ENCODE measurements around the gene STAT3. TPM values are rescaled to one million over a fixed set of nuclear protein-coding genes. Genes with fewer than 3 reads are reported as not detected.
"Not testable (repeated sequence)": the region's sequence is repeated elsewhere in the genome, so short reads cannot be mapped to it uniquely, and the experiment has no call there.

The STAT3 gene
- polyA plus RNA-seq, 3 donors from 2014 or later: 110 to 205 (median 127) TPM

DNA sequence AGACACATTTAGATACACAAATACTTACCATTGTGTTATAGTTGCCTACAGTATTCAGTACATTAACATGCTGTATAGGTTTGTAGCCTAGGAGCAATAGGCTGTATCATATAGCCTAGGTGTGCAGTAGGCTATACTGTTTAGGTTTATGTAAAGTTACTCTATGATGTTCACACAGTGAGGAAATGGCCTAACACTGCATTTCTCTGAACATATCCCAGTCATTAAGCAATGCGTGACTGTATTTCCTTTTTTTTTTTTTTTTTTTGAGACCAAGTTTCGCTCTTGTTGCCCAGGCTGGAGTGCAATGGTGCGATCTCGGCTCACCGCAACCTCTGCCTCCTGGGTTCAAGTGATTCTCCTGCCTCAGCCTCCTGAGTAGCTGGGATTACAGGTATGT lies 29.7 kb upstream of the STAT3 start:
- Mint-ChIP-seq H3K27me3 (ENCODE audit: low read depth in 3 of 3) (peaks cover 10 to 21% (median 15%) of the 10 kb centered on the region in 3 donors), H3K4me1 (peaks cover 6 to 10% of the 10 kb centered on the region in 2 donors)
- H3K9me3 Mint-ChIP-seq, DNase-seq, H3K27ac Mint-ChIP-seq, H3K36me3 Mint-ChIP-seq, H3K4me3 Mint-ChIP-seq: not testable (repeated sequence)

DNA sequence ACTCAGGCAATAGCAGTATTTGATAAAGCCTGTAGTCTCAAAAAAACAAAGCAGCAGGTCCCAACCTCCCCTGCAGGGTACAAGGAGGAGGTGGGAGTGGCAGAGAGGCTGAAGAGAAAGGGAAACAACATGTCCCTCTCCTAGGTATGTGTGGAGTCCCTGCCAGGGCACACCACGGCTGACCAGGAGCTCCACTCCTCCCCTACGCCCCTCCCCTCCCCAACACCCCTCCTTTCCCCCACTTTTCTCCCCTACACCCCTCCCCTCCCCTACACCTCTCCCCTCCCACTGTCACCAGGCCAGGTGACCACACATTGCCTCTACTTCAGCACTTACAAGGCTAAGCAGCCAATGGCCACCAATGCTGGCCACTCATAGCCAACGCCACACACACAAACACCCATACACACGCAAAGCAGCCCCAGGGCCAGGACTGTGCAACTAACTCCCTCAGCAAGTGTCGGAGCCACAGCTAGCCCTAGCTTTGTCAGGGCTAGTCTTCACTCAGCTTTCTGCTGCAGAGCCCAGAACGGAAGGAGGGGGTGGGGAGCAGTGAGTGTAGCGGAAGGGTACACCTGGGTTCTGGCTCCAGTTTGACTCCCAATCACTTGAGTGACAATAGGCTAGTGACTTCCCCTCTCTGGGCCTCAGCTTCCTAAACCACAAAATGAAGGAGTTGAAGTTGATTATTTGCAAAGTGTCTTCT lies 26.6 kb upstream of the STAT3 start:
- Mint-ChIP-seq H3K27ac (no peak overlapping the region), H3K27me3 (ENCODE audit: low read depth in 3 of 3) (peaks cover 4 to 7% (median 6%) of the 10 kb centered on the region in 3 donors), H3K4me3 (no peak overlapping the region), H3K9me3 (no peaks in the 10 kb centered on the region), H3K36me3 (no peaks in the 10 kb centered on the region), H3K4me1 (peaks cover 0 to 2% of the 10 kb centered on the region in 2 donors)
- no peak for DNase-seq

GRCh38 chr17:42413464-42414040 lies 25.3 kb upstream of the STAT3 start:
- Mint-ChIP-seq H3K36me3 (no peaks in the 10 kb centered on the region), H3K27ac (no peak overlapping the region), H3K4me3 (no peak overlapping the region), H3K4me1 (peaks cover 0 to 2% of the 10 kb centered on the region in 2 donors), H3K9me3 (no peaks in the 10 kb centered on the region), H3K27me3 (ENCODE audit: low read depth in 3 of 3) (peaks cover 3 to 4% (median 4%) of the 10 kb centered on the region in 3 donors)
- no peak for DNase-seq

- Mint-ChIP-seq H3K36me3 (no peaks in the 10 kb centered on the region), H3K4me3 (no peak overlapping the region), H3K4me1 (peaks cover 0 to 3% of the 10 kb centered on the region in 2 donors), H3K9me3 (no peaks in the 10 kb centered on the region), H3K27ac (no peak overlapping the region), H3K27me3 (ENCODE audit: low read depth in 3 of 3) (peaks cover 3 to 7% (median 7%) of the 10 kb centered on the region in 3 donors)
- no peak for DNase-seq
Measured at GRCh38 chr17:42411905-42412679, 23.9 kb upstream of the STAT3 start.

- peaks cover 0 to 3% of the 10 kb centered on the region in 2 donors for H3K4me1 Mint-ChIP-seq
- no peak for DNase-seq
- H3K9me3 Mint-ChIP-seq: no peaks in the 10 kb centered on the region
- H3K4me3 Mint-ChIP-seq: no peak overlapping the region
- no peak overlapping the region for H3K27ac Mint-ChIP-seq
- H3K36me3 Mint-ChIP-seq: no peaks in the 10 kb centered on the region
- H3K27me3 Mint-ChIP-seq (ENCODE audit: low read depth in 3 of 3): peaks cover 3 to 7% (median 3%) of the 10 kb centered on the region in 3 donors
Measured at GRCh38 chr17:42411361-42411760, 23.1 kb upstream of the STAT3 start.

- H3K4me3 Mint-ChIP-seq: no peak overlapping the region
- no peak overlapping the region for H3K27ac Mint-ChIP-seq
- no peaks in the 10 kb centered on the region for H3K36me3 Mint-ChIP-seq
Measured at GRCh38 chr17:42410319-42410685, 22.1 kb upstream of the STAT3 start.

DNA sequence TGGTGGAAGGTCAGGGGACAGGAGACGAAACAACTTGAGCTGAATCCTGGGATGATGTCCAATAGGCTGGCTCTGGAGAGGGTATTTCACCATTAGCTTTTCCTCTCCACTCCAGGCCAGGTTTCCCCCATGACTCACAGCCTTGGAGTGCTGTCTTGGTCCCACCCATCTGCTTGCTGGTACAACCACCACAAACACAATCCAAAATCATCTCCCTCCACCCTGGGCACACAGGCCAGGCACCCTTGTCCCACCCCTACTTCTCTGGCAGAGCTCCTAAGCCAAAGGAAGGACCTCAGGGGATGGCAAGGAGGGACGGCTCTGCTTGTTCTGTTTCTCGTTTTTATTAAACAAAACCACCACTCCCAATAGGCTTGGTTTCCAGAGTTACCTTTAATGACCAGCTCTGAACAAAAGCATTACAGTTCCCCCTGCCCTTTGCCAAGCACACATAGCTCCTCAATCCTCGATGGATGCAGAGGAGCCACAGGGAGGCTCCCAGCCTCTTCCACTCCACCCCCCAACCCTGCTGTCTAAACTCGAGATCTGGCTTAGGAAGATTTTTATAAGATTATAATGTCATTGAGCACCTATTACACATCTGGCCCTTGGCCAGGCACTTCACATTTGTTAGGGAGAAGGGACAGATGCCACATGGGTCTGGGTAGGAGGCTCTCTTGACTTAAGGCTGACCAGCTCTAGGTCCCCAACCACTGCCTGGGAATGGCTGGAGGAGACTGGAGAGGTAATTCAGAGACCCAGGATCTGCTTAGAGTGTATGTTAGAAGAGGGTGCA lies 21.5 kb upstream of the STAT3 start:
- no peak overlapping the region for H3K27ac Mint-ChIP-seq
- no peak overlapping the region for H3K4me3 Mint-ChIP-seq
- H3K4me1 Mint-ChIP-seq: peaks cover 0 to 2% of the 10 kb centered on the region in 2 donors
- no peak for DNase-seq
- H3K9me3 Mint-ChIP-seq: no peaks in the 10 kb centered on the region
- H3K36me3 Mint-ChIP-seq: no peaks in the 10 kb centered on the region
- H3K27me3 Mint-ChIP-seq (ENCODE audit: low read depth in 3 of 3): peaks cover 3 to 5% (median 3%) of the 10 kb centered on the region in 3 donors

More at GRCh38 chr17:42410319-42410685, 22.1 kb upstream of the STAT3 start:
- Mint-ChIP-seq H3K27me3 (ENCODE audit: low read depth in 3 of 3) (peaks cover 3 to 5% (median 3%) of the 10 kb centered on the region in 3 donors), H3K9me3 (no peaks in the 10 kb centered on the region), H3K4me1 (peaks cover 0 to 3% of the 10 kb centered on the region in 2 donors)
- DNase-seq: no peak

GRCh38 chr17:42408061-42408460 lies 19.8 kb upstream of the STAT3 start:
- Mint-ChIP-seq H3K4me3 (no peak overlapping the region), H3K27me3 (ENCODE audit: low read depth in 3 of 3) (peaks cover 4 to 6% (median 5%) of the 10 kb centered on the region in 3 donors), H3K9me3 (no peaks in the 10 kb centered on the region), H3K36me3 (no peaks in the 10 kb centered on the region), H3K4me1 (peaks cover 0 to 2% of the 10 kb centered on the region in 2 donors), H3K27ac (no peak overlapping the region)
- no peak for DNase-seq

DNA sequence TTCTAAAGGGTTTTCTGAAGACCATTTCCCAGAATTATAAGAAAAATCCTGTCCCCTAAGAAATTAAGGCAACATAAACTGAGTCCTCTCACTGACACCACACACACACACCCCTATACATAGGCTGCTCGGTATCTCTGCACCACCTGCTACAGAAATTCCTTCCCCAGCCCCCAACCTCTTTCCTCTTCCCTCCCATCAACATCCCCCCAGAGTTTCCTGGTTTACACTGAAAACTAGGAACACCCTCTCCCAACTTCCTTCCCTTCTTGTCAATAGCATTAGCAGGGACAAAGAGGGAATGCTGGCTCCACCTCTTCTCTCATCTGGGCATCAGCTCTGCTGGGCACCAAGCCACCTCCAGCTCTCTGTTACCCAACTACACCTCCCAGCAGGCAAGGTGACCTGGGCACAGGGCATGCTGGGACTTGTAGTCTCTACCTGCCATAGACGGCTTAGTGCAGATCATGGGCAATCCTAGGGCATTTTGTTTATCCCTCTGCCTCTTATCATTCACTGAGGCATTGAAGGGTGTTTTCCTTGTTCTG lies 19.1 kb upstream of the STAT3 start:
- no peaks in the 10 kb centered on the region for H3K9me3 Mint-ChIP-seq
- H3K4me3 Mint-ChIP-seq: no peak overlapping the region
- peaks cover 4 to 6% (median 5%) of the 10 kb centered on the region in 3 donors for H3K27me3 Mint-ChIP-seq (ENCODE audit: low read depth in 3 of 3)
- peak overlapping the region in 1 of 6 donors; percentile 61 for H3K27ac Mint-ChIP-seq
- peak; percentile 33 to 46 (median 37) for DNase-seq
- H3K36me3 Mint-ChIP-seq: no peaks in the 10 kb centered on the region
- H3K4me1 Mint-ChIP-seq: peaks cover 0 to 2% of the 10 kb centered on the region in 2 donors

DNA sequence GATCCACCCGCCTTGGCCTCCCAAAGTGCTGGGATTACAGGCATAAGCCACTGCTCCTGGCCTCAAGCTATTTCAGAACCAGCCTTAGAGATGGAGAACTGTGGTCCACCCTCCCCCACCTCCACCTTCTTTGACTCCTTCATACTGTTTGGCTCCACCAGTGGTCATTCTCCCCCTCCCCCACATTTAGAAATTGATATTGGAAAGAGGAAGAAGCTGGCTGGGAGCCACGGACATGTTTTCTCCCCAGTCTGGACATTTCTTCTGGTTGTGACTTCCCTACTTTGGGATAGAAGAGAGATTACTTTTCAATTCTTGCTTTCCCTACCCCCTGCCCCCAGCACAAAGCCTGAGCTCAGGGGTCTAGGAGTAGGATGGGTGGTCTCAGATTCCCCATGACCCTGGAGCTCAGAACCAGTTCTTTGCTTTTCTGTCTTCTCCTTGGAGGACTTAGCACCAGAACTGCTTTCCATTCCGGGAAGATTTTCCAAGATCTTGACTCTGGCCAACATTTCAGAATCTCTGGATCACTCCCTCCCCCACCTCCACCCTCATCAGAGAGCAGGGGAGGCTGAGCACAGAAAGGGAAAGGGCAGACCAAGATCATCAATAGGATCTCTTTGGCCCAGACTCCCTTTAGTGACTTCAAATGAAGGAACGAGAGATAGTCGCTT lies 18.5 kb upstream of the STAT3 start:
- peaks cover 0 to 2% of the 10 kb centered on the region in 2 donors for H3K4me1 Mint-ChIP-seq
- H3K27ac Mint-ChIP-seq: no peak overlapping the region
- H3K27me3 Mint-ChIP-seq (ENCODE audit: low read depth in 3 of 3): peaks cover 4 to 7% (median 6%) of the 10 kb centered on the region in 3 donors
- H3K9me3 Mint-ChIP-seq: no peaks in the 10 kb centered on the region
- no peak for DNase-seq
- no peaks in the 10 kb centered on the region for H3K36me3 Mint-ChIP-seq
- H3K4me3 Mint-ChIP-seq: no peak overlapping the region

GRCh38 chr17:42405963-42406495 lies 17.8 kb upstream of the STAT3 start:
- Mint-ChIP-seq H3K4me1 (peaks cover 0 to 2% of the 10 kb centered on the region in 2 donors), H3K27ac (no peak overlapping the region), H3K36me3 (no peaks in the 10 kb centered on the region), H3K4me3 (no peak overlapping the region), H3K9me3 (no peaks in the 10 kb centered on the region), H3K27me3 (ENCODE audit: low read depth in 3 of 3) (peaks cover 4 to 5% (median 4%) of the 10 kb centered on the region in 3 donors)
- peak; percentile 72 to 77 (median 73) for DNase-seq

DNA sequence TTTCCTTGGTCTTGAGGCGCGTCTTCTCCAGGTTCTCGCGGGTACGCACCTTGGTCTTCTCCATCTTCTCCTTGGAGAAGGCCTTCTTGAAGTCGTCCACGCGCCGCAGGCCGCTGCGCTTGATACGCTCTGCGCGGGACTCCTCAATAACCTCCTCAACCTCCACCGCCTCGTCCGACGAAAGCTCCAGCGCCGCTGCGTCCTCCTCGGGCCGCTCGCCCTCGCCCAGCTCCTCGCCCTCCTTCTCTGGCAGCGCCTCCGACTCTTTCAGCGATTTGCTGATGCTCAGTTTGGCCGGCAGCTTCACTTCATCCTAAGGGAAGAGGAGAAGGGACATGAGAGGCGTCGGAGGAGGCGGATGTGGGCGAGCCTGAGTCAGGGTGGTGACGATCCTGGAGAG lies 16.8 kb upstream of the STAT3 start:
- Mint-ChIP-seq H3K4me3 (no peak overlapping the region), H3K27ac (no peak overlapping the region), H3K36me3 (no peaks in the 10 kb centered on the region), H3K4me1 (peaks cover 6 to 7% of the 10 kb centered on the region in 2 donors), H3K27me3 (ENCODE audit: low read depth in 3 of 3) (peaks cover 4 to 5% (median 4%) of the 10 kb centered on the region in 3 donors), H3K9me3 (no peaks in the 10 kb centered on the region)
- DNase-seq: no peak
